Right ventricle myocardium superior (tissue), 1 donor: ENCODE data around the gene CRIP1. TPM values are rescaled to one million over a fixed set of nuclear protein-coding genes. Genes with fewer than 3 reads are reported as not detected.

Experiments
- ATAC-seq: fragments of 200-7000 bp; cut with Tn5 transposase; one replicate; pipeline ENCODE4 v1.9.1; 2020; ENCODE audit warnings: mild to moderate bottlenecking; ENCODE audit not compliant: poor library complexity
- DNase-seq: peaks from one replicate; pipeline ENCODE4 v3.0.0-alpha.2; 2020
- intact Hi-C: fragments of 100-400 bp; cut with DNase I; formaldehyde crosslinking; loops from one replicate; pipeline ENCODE4 v1.11.2; 2022
- total RNA-seq: library from RNA; stranded (reverse); fragmentation: NEBNext Ultra II Directional; extraction: Animal tissue kit (Norgen Biotek cat#: 25700); gene quantifications from one replicate; pipeline ENCODE4 v1.2.1, GENCODE V29; 2021
- donor health status: DM: no; HTN: yes; CAD: no; lungs with severe emphysema.

Gene CRIP1
- total RNA-seq, 1 donor from 2014 or later: 71.8 TPM

- intact Hi-C loops: no loop called here
- DNase-seq (peak; percentile 28), ATAC-seq (no peak)
These were observed 11.2 kb downstream of the CRIP1 start for GRCh38 chr14:105497671-105498429.

- ATAC-seq (no peak), DNase-seq (peak; percentile 38)
- intact Hi-C loops: no loop called here
These were observed 12.0 kb downstream of the CRIP1 start for GRCh38 chr14:105498430-105499255.

GRCh38 chr14:105499256-105500035 is 12.8 kb downstream of the CRIP1 start:
- intact Hi-C loops: no loop called here
- DNase-seq: peak; percentile 37
- no peak for ATAC-seq

GRCh38 chr14:105500036-105500725 is 13.5 kb downstream of the CRIP1 start:
- intact Hi-C loops: no loop called here
- no peak for DNase-seq
- ATAC-seq: no peak

GRCh38 chr14:105500726-105501101 is 14.0 kb downstream of the CRIP1 start:
- intact Hi-C loops: no loop called here
- DNase-seq: no peak

GRCh38 chr14:105501504-105502291 is 15.0 kb downstream of the CRIP1 start:
- ATAC-seq (no peak), DNase-seq (no peak)
- intact Hi-C loops: no loop called here

More at GRCh38 chr14:105500726-105501101, 14.0 kb downstream of the CRIP1 start:
- no peak for ATAC-seq

GRCh38 chr14:105502446-105503295 is 16.0 kb downstream of the CRIP1 start:
- ATAC-seq (no peak), DNase-seq (peak; percentile 30)
- intact Hi-C loops: no loop called here

- ATAC-seq (no peak), DNase-seq (no peak)
- intact Hi-C loops: no loop called here
These were observed 16.6 kb downstream of the CRIP1 start for GRCh38 chr14:105503296-105503640.

- intact Hi-C loops: no loop called here
- DNase-seq (peak; percentile 29), ATAC-seq (no peak)
These were observed 17.4 kb downstream of the CRIP1 start for GRCh38 chr14:105503935-105504692.

GRCh38 chr14:105505101-105505500 is 18.4 kb downstream of the CRIP1 start:
- no peak for ATAC-seq
- intact Hi-C loops: no loop called here
- DNase-seq: peak; percentile 33

GRCh38 chr14:105507247-105507646 is 20.6 kb downstream of the CRIP1 start:
- no peak for ATAC-seq
- peak; percentile 33 for DNase-seq
- intact Hi-C loops: no loop called here

- intact Hi-C loops: no loop called here
- no peak for DNase-seq
- no peak for ATAC-seq
These were observed 21.4 kb downstream of the CRIP1 start for GRCh38 chr14:105508069-105508468.

GRCh38 chr14:105508601-105509000 is 21.9 kb downstream of the CRIP1 start:
- no peak for DNase-seq
- intact Hi-C loops: no loop called here

GRCh38 chr14:105517096-105517495 is 30.4 kb downstream of the CRIP1 start:
- intact Hi-C loops: no loop called here
- DNase-seq: no peak
- ATAC-seq: no peak

More at GRCh38 chr14:105508601-105509000, 21.9 kb downstream of the CRIP1 start:
- ATAC-seq: no peak

GRCh38 chr14:105519946-105520698 is 33.4 kb downstream of the CRIP1 start:
- ATAC-seq: no peak
- intact Hi-C loops: no loop called here
- no peak for DNase-seq

- DNase-seq: no peak
- ATAC-seq: no peak
- intact Hi-C loops: loop anchor here (5.0 kb wide), 1 partner anchor 153 kb away; no protein-coding TSS in a partner anchor
These were observed 38.6 kb downstream of the CRIP1 start for GRCh38 chr14:105525326-105525725.
